Panc1 (cell line): ENCODE measurements around the gene SRBD1.

Source experiments
- CTCF ChIP-seq: fragments of 450-650 bp; IDR thresholded peaks from 2 replicates; pipeline ENCODE4 v1.5.1; 2017; ENCODE audit warnings: mild to moderate bottlenecking
- POLR2AphosphoS5 ChIP-seq: IDR thresholded peaks from 2 replicates; pipeline ENCODE4 v1.6.1; 2012; ENCODE audit warnings: mild to moderate bottlenecking, low read depth, low read length, moderate library complexity
- REST ChIP-seq, 2 experiments: IDR thresholded peaks; 2 replicates each; pipeline ENCODE4 v1.6.1; 2011 to 2012; ENCODE audit warnings: low read depth in 2 of 2, control low read depth in 1 of 2, low read length in 1 of 2, mild to moderate bottlenecking in 1 of 2, moderate library complexity in 1 of 2; ENCODE audit not compliant: insufficient read depth in 1 of 2

- TF ChIP-seq CTCF: no peak
- no peak for TF ChIP-seq POLR2AphosphoS5
- no peak for TF ChIP-seq REST (IDR thresholded peaks at IDR 0.05; ENCODE audit: insufficient read depth in 1 of 2, low read depth in 2 of 2, low read length in 1 of 2)
Observed at GRCh38 chr2:45629971-45630370, 18.9 kb upstream of the SRBD1 start.
